Gastroesophageal sphincter (tissue), 3 donors: ENCODE results near the gene TTC39C.

Source experiments
- POLR2A ChIP-seq, 2 donors: fragments of 450-650 bp; IDR thresholded peaks; one replicate each; pipeline ENCODE4 v1.6.1; 2017; ENCODE audit warnings: antibody characterized with exemption in 2 of 2, mild to moderate bottlenecking in 2 of 2, moderate library complexity in 1 of 2
- TF ChIP-seq, protein P1 (sequence below), 4 experiments: fragments of 200-600 bp in 2 of 4; fragments of 450-650 bp in 2 of 4; sonication (generic) in 1 of 4; IDR thresholded peaks; one replicate each; pipeline ENCODE4 v1.5.1; 2017 to 2019; ENCODE audit warnings: antibody characterized with exemption in 4 of 4, mild to moderate bottlenecking in 2 of 4, moderate library complexity in 2 of 4

GRCh38 chr18:23969664-23970063, 44.9 kb upstream of the TTC39C start:
- TF ChIP-seq, protein P1, sequence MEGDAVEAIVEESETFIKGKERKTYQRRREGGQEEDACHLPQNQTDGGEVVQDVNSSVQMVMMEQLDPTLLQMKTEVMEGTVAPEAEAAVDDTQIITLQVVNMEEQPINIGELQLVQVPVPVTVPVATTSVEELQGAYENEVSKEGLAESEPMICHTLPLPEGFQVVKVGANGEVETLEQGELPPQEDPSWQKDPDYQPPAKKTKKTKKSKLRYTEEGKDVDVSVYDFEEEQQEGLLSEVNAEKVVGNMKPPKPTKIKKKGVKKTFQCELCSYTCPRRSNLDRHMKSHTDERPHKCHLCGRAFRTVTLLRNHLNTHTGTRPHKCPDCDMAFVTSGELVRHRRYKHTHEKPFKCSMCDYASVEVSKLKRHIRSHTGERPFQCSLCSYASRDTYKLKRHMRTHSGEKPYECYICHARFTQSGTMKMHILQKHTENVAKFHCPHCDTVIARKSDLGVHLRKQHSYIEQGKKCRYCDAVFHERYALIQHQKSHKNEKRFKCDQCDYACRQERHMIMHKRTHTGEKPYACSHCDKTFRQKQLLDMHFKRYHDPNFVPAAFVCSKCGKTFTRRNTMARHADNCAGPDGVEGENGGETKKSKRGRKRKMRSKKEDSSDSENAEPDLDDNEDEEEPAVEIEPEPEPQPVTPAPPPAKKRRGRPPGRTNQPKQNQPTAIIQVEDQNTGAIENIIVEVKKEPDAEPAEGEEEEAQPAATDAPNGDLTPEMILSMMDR (IDR thresholded peaks at IDR 0.05), result no peak
- TF ChIP-seq POLR2A (IDR thresholded peaks at IDR 0.05), result no peak
